GM18498 (cell line): ENCODE results near the gene LIN52.
"Not testable (repeated sequence)": the region's sequence is repeated elsewhere in the genome, so short reads cannot be mapped to it uniquely, and the experiment has no call there.

Experiments
- ATAC-seq: cut with Tn5 transposase; IDR thresholded peaks from one replicate; pipeline ENCODE4 v1.9.1; 2021; ENCODE audit warnings: mild to moderate bottlenecking, moderate library complexity; ENCODE audit not compliant: unreplicated experiment

LIN52 gene

GRCh38 chr14:74105381-74105780 lies 20.6 kb downstream of the LIN52 start:
- ATAC-seq, result no peak

DNA sequence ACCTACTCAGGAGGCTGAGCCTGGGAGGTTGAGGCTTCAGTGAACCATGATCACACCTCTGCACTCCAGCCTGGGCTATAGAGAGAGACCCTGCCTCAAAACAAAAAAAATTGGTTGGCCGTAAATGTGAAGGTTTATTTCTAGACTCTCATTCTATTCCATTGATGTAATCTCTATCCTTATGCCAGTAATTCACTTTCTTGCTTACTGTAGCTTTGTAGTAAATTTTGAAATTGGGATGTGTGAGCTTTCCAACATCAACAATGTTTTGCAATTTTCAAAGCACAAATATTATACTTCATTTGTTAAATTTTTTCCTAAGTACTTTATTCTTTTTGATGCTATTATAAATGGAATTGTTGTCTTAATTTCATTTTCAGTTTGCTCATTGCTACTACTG lies 24.6 kb downstream of the LIN52 start:
- no peak for ATAC-seq

- not testable (repeated sequence) for ATAC-seq
Measured at GRCh38 chr14:74111395-74112216, 26.9 kb downstream of the LIN52 start.

GRCh38 chr14:74125487-74125886 lies 40.7 kb downstream of the LIN52 start:
- ATAC-seq, result not testable (repeated sequence)

GRCh38 chr14:74126315-74127013 lies 41.7 kb downstream of the LIN52 start:
- ATAC-seq, result no peak

DNA sequence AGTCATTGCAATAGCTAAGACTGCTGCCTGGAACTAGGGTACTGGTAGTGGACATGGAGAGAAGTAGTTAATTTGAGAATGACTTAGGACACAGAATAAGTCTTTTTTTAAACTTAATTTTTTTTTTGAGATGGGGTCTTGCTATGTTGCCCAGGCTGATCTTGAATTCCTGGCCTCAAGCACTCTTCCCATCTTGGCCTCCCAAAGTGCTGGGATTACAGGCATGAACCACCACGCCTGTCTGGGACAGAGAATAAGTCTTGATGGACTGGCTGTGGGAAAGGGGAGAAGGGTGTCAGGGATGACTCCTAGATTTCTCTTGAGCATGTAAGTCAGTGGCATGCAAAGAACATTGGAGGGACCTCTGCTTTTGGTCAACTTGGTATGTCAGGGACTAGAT lies 42.9 kb downstream of the LIN52 start:
- no peak for ATAC-seq

- ATAC-seq, result no peak
Measured at GRCh38 chr14:74133833-74134481, 49.2 kb downstream of the LIN52 start.

- ATAC-seq, result no peak
Measured at GRCh38 chr14:74134484-74134883, 49.7 kb downstream of the LIN52 start.

DNA sequence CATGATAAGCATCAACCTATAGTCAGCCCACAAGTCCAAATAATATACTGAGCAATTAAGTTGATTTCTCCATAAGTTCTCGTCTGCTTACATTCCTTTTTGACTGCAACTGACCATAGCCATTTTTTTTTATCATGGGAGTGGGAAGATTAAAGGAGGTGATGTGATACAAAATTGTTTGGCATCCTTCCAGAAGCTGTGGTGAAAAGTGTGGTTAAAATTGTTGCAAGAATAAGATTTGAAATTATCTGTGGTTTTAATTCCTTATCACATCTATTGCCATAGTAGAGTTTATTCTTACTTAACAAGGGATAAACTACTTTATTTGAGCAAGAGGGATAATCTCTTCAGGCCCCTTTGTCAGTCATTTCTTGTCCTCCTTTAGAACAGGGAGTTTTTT lies 50.7 kb downstream of the LIN52 start:
- no peak for ATAC-seq

- ATAC-seq, result no peak
Measured at GRCh38 chr14:74140374-74140850, 55.7 kb downstream of the LIN52 start.

- no peak for ATAC-seq
Measured at GRCh38 chr14:74141703-74142102, 56.9 kb downstream of the LIN52 start.

- no peak for ATAC-seq
Measured at GRCh38 chr14:74142523-74142922, 57.8 kb downstream of the LIN52 start.

DNA sequence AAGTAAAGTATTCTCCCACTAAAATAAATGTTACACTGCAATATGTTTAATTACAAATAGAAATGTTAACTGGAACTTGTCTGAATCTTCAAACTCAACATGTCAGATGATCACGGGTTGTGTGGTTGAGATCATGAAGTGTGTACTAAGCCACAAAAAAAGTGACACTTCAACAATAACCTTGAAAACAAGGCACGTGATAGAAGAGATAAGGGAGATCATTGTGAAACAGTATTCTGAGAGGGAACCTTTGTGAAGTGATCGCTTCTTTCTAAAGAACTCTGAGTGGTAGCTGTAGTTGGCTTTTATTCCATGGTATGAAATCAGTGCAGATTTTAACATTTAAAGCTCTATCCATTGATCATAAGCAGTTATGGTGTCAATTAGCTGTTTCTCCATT lies 60.0 kb downstream of the LIN52 start:
- ATAC-seq, result no peak

GRCh38 chr14:74147571-74147970 lies 62.8 kb downstream of the LIN52 start:
- ATAC-seq, result no peak

DNA sequence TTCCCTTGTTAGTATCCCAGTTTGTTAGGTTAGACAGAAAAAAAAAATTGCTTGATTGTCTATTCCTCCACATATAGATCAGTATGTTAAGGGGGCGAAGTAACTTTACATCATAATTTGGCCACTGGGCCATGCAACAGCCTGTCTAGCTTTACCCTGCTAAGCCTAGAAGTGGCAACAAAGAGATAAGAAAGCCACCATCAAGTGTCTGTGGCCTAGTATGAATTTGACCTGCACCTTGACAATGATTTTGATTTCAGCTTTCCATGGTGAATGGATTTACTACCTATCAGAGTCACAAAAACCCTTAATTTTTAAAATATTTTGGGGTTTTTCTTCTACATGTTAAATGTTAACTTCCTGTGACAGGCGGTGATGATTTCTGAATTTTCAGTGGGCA lies 63.9 kb downstream of the LIN52 start:
- ATAC-seq, result no peak

DNA sequence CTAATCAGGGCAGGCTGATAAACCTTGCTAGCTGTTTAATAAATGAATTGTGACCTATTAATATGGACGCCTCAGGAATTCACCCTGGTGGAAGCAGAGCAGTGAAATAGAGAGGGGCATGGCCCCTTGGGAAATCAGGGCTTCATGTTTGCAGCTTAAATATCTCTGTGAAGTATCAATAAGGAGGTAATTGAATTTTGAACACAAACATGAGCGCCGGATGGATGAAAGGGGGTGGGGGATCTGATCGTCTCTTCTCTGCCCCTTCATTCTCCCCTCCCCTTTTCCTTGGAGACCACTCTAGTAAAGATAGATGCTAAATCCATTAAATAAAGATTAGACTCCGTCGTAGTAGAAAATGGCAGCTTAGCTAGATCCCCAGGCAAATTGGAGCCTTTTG lies 70.5 kb downstream of the LIN52 start:
- no peak for ATAC-seq

DNA sequence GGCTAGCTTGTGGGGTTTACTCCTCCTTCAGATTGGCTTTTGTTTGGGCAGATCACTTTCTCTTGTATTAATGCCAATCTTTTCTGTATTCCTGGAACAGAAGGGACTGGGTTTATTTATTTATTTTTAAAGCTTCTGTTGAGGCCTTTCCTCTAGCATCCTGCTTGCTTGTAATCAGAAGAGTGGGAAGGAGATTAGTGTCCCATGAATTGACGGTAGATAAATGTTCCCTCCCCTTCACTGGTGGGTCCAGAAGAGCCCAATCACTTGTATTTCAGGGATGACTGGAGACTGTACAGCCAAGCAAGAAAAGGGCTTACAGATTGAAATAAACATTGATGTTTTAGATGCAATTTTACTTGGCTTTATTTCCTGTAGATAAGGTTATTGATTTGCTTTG lies 71.0 kb downstream of the LIN52 start:
- no peak for ATAC-seq

DNA sequence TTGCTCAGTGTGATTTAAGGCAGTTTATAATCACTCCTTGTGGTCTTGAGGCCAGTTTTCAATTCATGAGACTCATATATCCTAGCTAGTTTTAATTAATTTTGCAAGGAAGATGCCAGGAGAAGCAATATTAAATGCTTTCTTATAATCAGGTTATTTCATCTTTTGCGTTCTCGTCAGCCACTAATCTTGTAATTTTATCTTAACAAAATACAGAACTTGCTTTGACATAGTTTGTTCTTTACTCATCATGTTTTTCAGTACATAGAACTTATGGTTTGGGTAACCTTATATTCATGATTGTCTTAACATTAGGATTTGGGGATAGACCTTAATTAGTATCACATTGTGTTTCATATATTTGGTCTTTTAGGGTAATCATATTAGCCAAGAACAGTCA lies 76.0 kb downstream of the LIN52 start:
- ATAC-seq, result no peak

DNA sequence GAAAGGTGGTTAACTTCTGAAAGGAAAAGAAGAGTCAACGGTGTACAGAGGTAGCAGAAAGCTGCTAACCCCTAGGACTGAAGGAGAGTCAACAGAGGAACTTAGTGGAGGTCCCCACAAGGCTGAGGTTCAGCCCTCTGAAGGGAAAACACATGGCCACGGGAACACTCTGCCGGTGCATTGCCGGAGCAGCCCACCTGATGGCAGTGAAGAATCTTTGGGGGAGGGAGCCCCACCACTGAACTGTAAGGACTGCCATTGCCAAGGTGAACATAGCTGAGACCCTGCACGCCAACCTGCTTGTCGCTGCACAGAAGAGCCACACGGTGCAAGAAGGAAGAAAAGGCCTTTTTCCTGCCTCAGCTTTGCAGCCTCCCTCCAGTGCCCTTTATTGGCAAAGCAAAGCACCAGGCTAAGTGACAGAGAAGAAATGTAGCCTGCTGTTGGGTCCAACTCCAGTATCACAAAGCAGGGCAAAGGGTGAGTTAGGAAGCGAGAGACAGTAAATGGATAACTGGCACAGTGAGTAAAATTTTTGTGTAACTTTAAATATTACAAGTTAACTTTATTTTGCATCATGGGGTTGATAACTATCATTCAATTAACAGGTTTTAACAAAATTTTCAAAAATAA lies 76.9 kb downstream of the LIN52 start:
- ATAC-seq, result no peak

DNA sequence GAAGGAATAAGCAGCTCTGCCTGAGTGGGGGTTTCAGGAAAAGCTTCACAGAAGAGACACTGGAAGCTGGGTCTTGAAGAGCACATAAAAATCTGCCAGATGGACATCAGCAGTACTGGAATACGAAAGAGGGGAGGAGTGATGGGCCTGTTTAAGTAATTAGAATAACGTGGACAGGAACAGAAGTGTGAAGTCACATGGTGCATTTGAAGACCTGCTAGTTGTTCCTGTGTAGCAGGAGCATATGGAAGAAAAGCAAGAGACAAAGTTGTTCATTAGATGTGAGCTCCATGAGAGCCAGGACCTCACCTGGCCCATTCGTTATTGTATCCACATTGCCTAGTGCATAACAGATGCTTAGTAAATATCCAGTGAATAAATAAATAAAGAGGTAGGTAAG lies 85.2 kb downstream of the LIN52 start:
- ATAC-seq, result no peak

DNA sequence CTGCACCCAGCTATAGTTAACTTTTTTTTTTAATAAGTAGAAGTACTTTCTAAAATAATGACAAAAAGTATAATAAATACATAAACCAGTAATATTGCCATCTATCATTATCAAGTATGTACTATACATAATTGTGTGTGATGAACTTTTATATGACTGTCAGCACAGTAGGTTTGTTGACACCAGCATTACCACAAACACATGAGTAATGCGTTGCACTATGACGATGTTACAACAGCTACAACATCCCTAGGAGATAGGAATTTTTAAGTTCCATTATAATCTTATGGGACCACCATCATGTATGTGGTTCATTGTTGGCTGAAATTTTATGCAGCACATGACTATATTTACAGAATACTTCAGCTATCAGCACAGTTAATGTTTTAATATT lies 91.6 kb downstream of the LIN52 start:
- ATAC-seq, result no peak
